ENCODE results near the gene DTX2.
"Not testable (repeated sequence)": the region's sequence is repeated elsewhere in the genome, so short reads cannot be mapped to it uniquely, and the experiment has no call there.

Gene DTX2

DNA sequence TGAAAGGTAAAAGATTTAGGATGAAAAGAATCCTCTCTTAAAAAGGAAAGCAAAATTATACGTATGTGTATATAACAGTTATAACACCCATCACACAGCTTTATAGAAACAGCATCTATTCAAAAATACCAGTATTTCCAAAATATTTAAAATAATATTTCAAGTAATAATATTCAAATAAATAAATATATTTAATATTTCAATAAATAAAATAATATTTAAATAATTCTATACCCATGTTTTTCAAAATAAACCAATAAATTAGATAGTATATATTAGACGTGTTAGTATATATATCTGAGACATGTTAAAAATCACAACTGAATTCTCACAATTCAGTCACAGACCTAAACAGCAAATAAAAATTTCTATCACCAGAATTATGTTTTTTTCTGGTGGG is 70.1 kb downstream of the DTX2 start:
- H4K8ac ChIP-seq (ENCODE audit: low read depth, low read length); H2BK5ac ChIP-seq (ENCODE audit: low read depth, low read length, poor library complexity); H2AK5ac ChIP-seq (ENCODE audit: low read length); H3K79me1 ChIP-seq (ENCODE audit: low read length); H4K91ac ChIP-seq (ENCODE audit: low read depth, low read length); H3K4ac ChIP-seq (ENCODE audit: low read depth, low read length); H3K23ac ChIP-seq (ENCODE audit: low read length); H3K9ac ChIP-seq (ENCODE audit: low read length); H3K4me3 ChIP-seq (ENCODE audit: low read depth, low read length); H2BK12ac ChIP-seq (ENCODE audit: low read length); H3K9me3 ChIP-seq (ENCODE audit: insufficient read depth, low read depth, low read length); H2AFZ ChIP-seq (ENCODE audit: insufficient read depth, low read length, poor library complexity); H3K36me3 ChIP-seq (ENCODE audit: control insufficient read depth in 1 of 2, insufficient read depth in 2 of 2, low read length in 2 of 2); H3K14ac ChIP-seq (ENCODE audit: low read length); H3K4me2 ChIP-seq (ENCODE audit: low read length); H3K27me3 ChIP-seq (ENCODE audit: insufficient read depth, low read length); H3K79me2 ChIP-seq (ENCODE audit: control insufficient read depth, insufficient read depth, low read length, poor library complexity); H2BK120ac ChIP-seq (ENCODE audit: insufficient read depth, low read length, poor library complexity); H3K18ac ChIP-seq (ENCODE audit: low read length); DNase-seq; H3K27ac ChIP-seq (ENCODE audit: low read depth, low read length); H4K12ac ChIP-seq (ENCODE audit: low read depth, low read length); H3K4me1 ChIP-seq (ENCODE audit: control insufficient read depth in 1 of 2, insufficient read depth in 2 of 2, low read length in 2 of 2): not testable (repeated sequence)
- WGBS (ENCODE audit: extremely low coverage, insufficient coverage, insufficient read length): no CpG with 5 or more reads among the region's 2 CpGs

DNA sequence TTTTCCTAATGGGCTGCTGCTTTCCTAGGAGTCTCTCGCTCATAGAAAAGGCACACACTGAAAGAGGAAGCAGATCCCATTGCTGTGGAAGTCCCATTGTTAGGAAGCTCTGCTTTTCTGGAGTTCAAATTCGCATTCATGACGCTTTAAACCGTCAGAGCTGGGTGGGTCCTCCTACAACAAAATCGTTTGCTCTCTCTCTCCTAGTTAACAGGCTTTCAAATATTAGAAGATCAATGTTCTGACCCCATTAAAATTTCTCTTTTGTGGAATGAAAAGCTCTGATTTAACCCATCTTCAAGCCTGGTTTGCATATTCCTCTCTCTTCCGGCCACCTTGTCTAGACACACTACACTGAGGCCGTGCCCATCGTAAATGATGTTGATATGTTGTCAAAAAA is 81.7 kb downstream of the DTX2 start, which contains the start of gene SPDYE16:
Gene SPDYE16 (minus strand): TSS at position 101 of the 400 bp plus-strand sequence. CDS start 1,838 bp downstream, outside the sequence.
- H3K4me2 ChIP-seq (ENCODE audit: low read length); H3K18ac ChIP-seq (ENCODE audit: low read length); H3K9me3 ChIP-seq (ENCODE audit: insufficient read depth, low read depth, low read length); H2AFZ ChIP-seq (ENCODE audit: insufficient read depth, low read length, poor library complexity); H3K9ac ChIP-seq (ENCODE audit: low read length); H3K4me1 ChIP-seq (ENCODE audit: control insufficient read depth in 1 of 2, insufficient read depth in 2 of 2, low read length in 2 of 2); H3K23ac ChIP-seq (ENCODE audit: low read length); H2BK5ac ChIP-seq (ENCODE audit: low read depth, low read length, poor library complexity); H3K79me1 ChIP-seq (ENCODE audit: low read length); DNase-seq; H4K91ac ChIP-seq (ENCODE audit: low read depth, low read length); H3K36me3 ChIP-seq (ENCODE audit: control insufficient read depth in 1 of 2, insufficient read depth in 2 of 2, low read length in 2 of 2); H3K79me2 ChIP-seq (ENCODE audit: control insufficient read depth, insufficient read depth, low read length, poor library complexity); H3K4me3 ChIP-seq (ENCODE audit: low read depth, low read length); H3K27me3 ChIP-seq (ENCODE audit: insufficient read depth, low read length); H2BK12ac ChIP-seq (ENCODE audit: low read length); H2AK5ac ChIP-seq (ENCODE audit: low read length); H3K14ac ChIP-seq (ENCODE audit: low read length); H3K27ac ChIP-seq (ENCODE audit: low read depth, low read length); H3K4ac ChIP-seq (ENCODE audit: low read depth, low read length); H2BK120ac ChIP-seq (ENCODE audit: insufficient read depth, low read length, poor library complexity); H4K12ac ChIP-seq (ENCODE audit: low read depth, low read length); H4K8ac ChIP-seq (ENCODE audit: low read depth, low read length): not testable (repeated sequence)
- no CpG with 5 or more reads among the region's 8 CpGs for WGBS (ENCODE audit: extremely low coverage, insufficient coverage, insufficient read length)

DNA sequence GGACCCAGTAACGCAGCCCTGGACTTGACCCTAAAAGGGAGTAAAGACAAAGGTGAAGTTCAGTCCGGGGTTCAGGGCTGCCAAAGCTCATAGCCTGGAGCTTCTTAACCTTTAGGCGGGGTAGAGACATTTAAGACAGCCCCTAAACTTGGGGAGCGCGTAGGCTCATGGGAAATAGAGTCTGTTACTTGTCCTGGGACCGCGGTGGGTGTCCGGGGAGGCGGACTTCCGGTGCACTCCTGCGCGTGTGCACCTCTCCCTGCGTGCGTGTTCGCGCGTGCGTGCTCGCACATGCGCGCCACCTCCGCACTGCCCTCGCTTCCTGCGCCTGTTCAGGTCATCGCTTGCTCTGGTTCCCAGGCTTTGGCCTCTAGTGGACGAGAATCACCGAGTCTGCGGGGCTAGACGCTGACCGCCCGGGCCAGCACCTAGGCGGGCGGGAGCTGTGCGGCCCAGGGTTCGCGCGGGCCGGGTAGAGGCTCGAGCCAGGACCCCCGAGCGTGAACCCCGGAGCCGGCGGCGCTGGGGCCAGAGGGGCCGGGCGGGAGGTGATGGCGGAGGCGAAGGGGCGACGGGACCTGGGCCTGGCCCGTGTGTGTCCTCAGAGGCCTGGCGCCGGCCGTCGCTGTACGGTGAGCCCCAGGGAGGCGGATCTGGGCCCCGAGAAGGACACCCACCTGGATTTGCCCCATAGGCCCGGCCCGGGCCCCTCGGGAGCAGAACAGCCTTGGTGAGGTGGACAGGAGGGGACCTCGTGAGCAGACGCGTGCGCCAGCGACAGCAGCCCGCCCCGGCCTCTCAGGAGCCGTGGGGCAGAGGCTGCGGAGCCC is 87.7 kb downstream of the DTX2 start:
- peak overlapping the region; percentile 49 for H3K18ac ChIP-seq (ENCODE audit: low read length)
- H3K4me1 ChIP-seq (ENCODE audit: control insufficient read depth in 1 of 2, insufficient read depth in 2 of 2, low read length in 2 of 2); H3K36me3 ChIP-seq (ENCODE audit: control insufficient read depth in 1 of 2, insufficient read depth in 2 of 2, low read length in 2 of 2); H3K79me2 ChIP-seq (ENCODE audit: control insufficient read depth, insufficient read depth, low read length, poor library complexity); H3K23ac ChIP-seq (ENCODE audit: low read length); H2BK12ac ChIP-seq (ENCODE audit: low read length); H3K27me3 ChIP-seq (ENCODE audit: insufficient read depth, low read length); H3K9me3 ChIP-seq (ENCODE audit: insufficient read depth, low read depth, low read length); H3K79me1 ChIP-seq (ENCODE audit: low read length): not testable (repeated sequence)
- peak overlapping the region; percentile 88 for H3K4me3 ChIP-seq (ENCODE audit: low read depth, low read length)
- H4K8ac ChIP-seq (ENCODE audit: low read depth, low read length): peak overlapping the region; percentile 93
- H2AFZ ChIP-seq (ENCODE audit: insufficient read depth, low read length, poor library complexity): peak overlapping the region; percentile 85
- H2BK120ac ChIP-seq (ENCODE audit: insufficient read depth, low read length, poor library complexity): peak overlapping the region; percentile 36
- peak overlapping the region; percentile 77 for H3K27ac ChIP-seq (ENCODE audit: low read depth, low read length)
- H3K4ac ChIP-seq (ENCODE audit: low read depth, low read length): peak overlapping the region; percentile 98
- peak overlapping the region; percentile 75 for H2BK5ac ChIP-seq (ENCODE audit: low read depth, low read length, poor library complexity)
- H4K91ac ChIP-seq (ENCODE audit: low read depth, low read length): peak overlapping the region; percentile 88
- H3K9ac ChIP-seq (ENCODE audit: low read length): peak overlapping the region; percentile 77
- peak overlapping the region; percentile 80 for H4K12ac ChIP-seq (ENCODE audit: low read depth, low read length)
- peak overlapping the region; percentile 68 for H3K4me2 ChIP-seq (ENCODE audit: low read length)
- peak overlapping the region; percentile 80 for H3K14ac ChIP-seq (ENCODE audit: low read length)
- DNase-seq: peak; percentile 72 to 80
- H2AK5ac ChIP-seq (ENCODE audit: low read length): peak overlapping the region; percentile 72
- no CpG with 5 or more reads among the region's 71 CpGs for WGBS (ENCODE audit: extremely low coverage, insufficient coverage, insufficient read length)

DNA sequence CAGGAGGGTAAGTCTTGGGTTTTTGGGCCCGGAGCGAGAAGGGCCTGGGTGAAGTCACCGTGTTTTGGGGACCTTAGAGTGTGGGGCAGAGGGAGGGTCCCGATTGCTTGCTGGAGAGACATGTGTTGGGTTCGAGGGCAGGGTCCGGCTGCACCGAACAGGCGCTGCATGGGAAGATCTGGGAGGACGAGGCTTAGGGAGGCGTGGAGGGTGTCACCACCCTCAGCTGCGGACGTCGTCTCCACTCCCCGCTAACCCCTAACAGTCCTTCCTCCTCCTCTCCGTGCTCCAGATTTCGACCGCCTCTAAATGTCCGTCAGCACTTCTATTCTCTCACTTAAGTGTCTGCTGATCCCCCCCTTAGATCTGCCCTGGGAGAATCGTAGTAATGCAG is 88.3 kb downstream of the DTX2 start:
- Histone ChIP-seq H2BK120ac (ENCODE audit: insufficient read depth, low read length, poor library complexity) (peak overlapping the region; percentile 36), H3K4me2 (ENCODE audit: low read length) (peak overlapping the region; percentile 68), H3K9ac (ENCODE audit: low read length) (peak overlapping the region; percentile 77), H3K4ac (ENCODE audit: low read depth, low read length) (peak overlapping the region; percentile 98), H3K14ac (ENCODE audit: low read length) (peak overlapping the region; percentile 80), H2BK5ac (ENCODE audit: low read depth, low read length, poor library complexity) (peak overlapping the region; percentile 75), H4K8ac (ENCODE audit: low read depth, low read length) (peak overlapping the region; percentile 93), H4K91ac (ENCODE audit: low read depth, low read length) (peak overlapping the region; percentile 88), H2AFZ (ENCODE audit: insufficient read depth, low read length, poor library complexity) (peak overlapping the region; percentile 85), H2AK5ac (ENCODE audit: low read length) (peak overlapping the region; percentile 72), H3K4me3 (ENCODE audit: low read depth, low read length) (peak overlapping the region; percentile 88), H4K12ac (ENCODE audit: low read depth, low read length) (peak overlapping the region; percentile 80), H3K18ac (ENCODE audit: low read length) (peak overlapping the region; percentile 49)
- H3K79me2 ChIP-seq (ENCODE audit: control insufficient read depth, insufficient read depth, low read length, poor library complexity); H3K36me3 ChIP-seq (ENCODE audit: control insufficient read depth in 1 of 2, insufficient read depth in 2 of 2, low read length in 2 of 2); H3K27me3 ChIP-seq (ENCODE audit: insufficient read depth, low read length); H3K9me3 ChIP-seq (ENCODE audit: insufficient read depth, low read depth, low read length); H2BK12ac ChIP-seq (ENCODE audit: low read length); H3K79me1 ChIP-seq (ENCODE audit: low read length); DNase-seq; H3K23ac ChIP-seq (ENCODE audit: low read length); H3K4me1 ChIP-seq (ENCODE audit: control insufficient read depth in 1 of 2, insufficient read depth in 2 of 2, low read length in 2 of 2); H3K27ac ChIP-seq (ENCODE audit: low read depth, low read length): not testable (repeated sequence)
- WGBS (ENCODE audit: extremely low coverage, insufficient coverage, insufficient read length): no CpG with 5 or more reads among the region's 19 CpGs
